HepG2 (cell line): ENCODE results near the gene LGI1. TPM values are rescaled to one million over a fixed set of nuclear protein-coding genes. Genes with fewer than 3 reads are reported as not detected.

Source experiments
- ATAC-seq: fragments of 200-7000 bp; cut with Tn5 transposase; 3 replicates; pipeline ENCODE4 v1.9.1; 2020; ENCODE audit warnings: mild to moderate bottlenecking, moderate library complexity
- BruUV-seq: library from RNA; stranded (reverse); fragments of 400-500 nt; replicated peaks from 2 replicates; lab custom pipeline; 2021; lab: Mats Ljungman, UMichigan
- CTCF ChIA-PET: fragments of 300-600 bp; formaldehyde crosslinking; extraction: SDS; loops from one replicate; lab custom pipeline; 2021; ENCODE audit warnings: low total read pairs, inconsistent platforms, low intra/inter-chr PET ratio; lab: Yijun Ruan, JAX
- POLR2A ChIA-PET: fragments of 350-600 bp; sonication (Branson Sonifier 250); formaldehyde crosslinking; loops from one replicate; lab custom pipeline; 2020; ENCODE audit warnings: antibody characterized with exemption, inconsistent platforms; lab: Yijun Ruan, JAX
- DNase-seq: peaks from one replicate; pipeline ENCODE4 v3.0.0-alpha.2; 2015; ENCODE audit warnings: low spot score
- FAIRE-seq: peaks from 3 replicates; lab custom pipeline; 2011; peaks lifted over from hg19 to GRCh38; lab: Jason Lieb, UNC
- H2AFZ ChIP-seq: one replicate; pipeline ENCODE4 v1.6.1; 2011; ENCODE audit warnings: low read length, inconsistent platforms
- H3K27ac ChIP-seq: fragments of 300-600 bp; 3 replicates; pipeline ENCODE4 v1.8.0; 2011; ENCODE audit warnings: mixed run types, mild to moderate bottlenecking, mixed read lengths, low read length, inconsistent platforms; ENCODE audit not compliant: insufficient read depth; ENCODE audit errors: extremely low read length
- H3K27me3 ChIP-seq, 2 experiments: fragments of 200-600 bp in 1 of 2; 2 replicates in 1 of 2; 3 replicates in 1 of 2; pipeline versions ENCODE4 v1.6.0 to v1.8.0; 2011; ENCODE audit warnings: low read length in 2 of 2, mild to moderate bottlenecking in 2 of 2, moderate library complexity in 2 of 2, inconsistent platforms in 1 of 2; ENCODE audit not compliant: insufficient read depth in 2 of 2, control insufficient read depth in 1 of 2
- H3K36me3 ChIP-seq, 2 experiments: fragments of 200-600 bp in 1 of 2; replicated peaks in 1 of 2; 2 replicates in 1 of 2; 3 replicates in 1 of 2; pipeline versions ENCODE4 v1.5.1 to v1.8.0; 2011; ENCODE audit warnings: low read length in 2 of 2, inconsistent platforms in 1 of 2; ENCODE audit not compliant: insufficient read depth in 2 of 2, control insufficient read depth in 1 of 2
- H3K4me1 ChIP-seq: 2 replicates; pipeline ENCODE4 v1.5.1; 2012; ENCODE audit warnings: low read length, inconsistent platforms; ENCODE audit not compliant: insufficient read depth
- H3K4me2 ChIP-seq: 2 replicates; pipeline ENCODE4 v1.6.0; 2011; ENCODE audit warnings: low read depth, low read length, inconsistent platforms
- H3K4me3 ChIP-seq, 3 experiments: fragments of 200-600 bp in 1 of 3; sonication (generic), shearing (Covaris generic) in 1 of 3; replicated peaks in 1 of 3; 2 replicates each; pipeline ENCODE4 v1.5.1; 2011 to 2016; ENCODE audit warnings: low read length in 3 of 3, inconsistent platforms in 2 of 3, low read depth in 2 of 3, mild to moderate bottlenecking in 2 of 3, control low read depth in 1 of 3, mixed read lengths in 1 of 3; ENCODE audit not compliant: insufficient read depth in 1 of 3
- H3K79me2 ChIP-seq: one replicate; pipeline ENCODE4 v1.6.1; 2011; ENCODE audit warnings: low read length, inconsistent platforms; ENCODE audit not compliant: insufficient read depth
- H3K9ac ChIP-seq: 2 replicates; pipeline ENCODE4 v1.6.0; 2011; ENCODE audit warnings: mild to moderate bottlenecking, low read depth, low read length, inconsistent platforms; ENCODE audit not compliant: insufficient read depth
- H3K9me3 ChIP-seq: 2 replicates; pipeline ENCODE4 v1.5.1; 2012; ENCODE audit warnings: mild to moderate bottlenecking, low read length
- H4K20me1 ChIP-seq: 2 replicates; pipeline ENCODE4 v1.6.0; 2011; ENCODE audit warnings: inconsistent platforms, mild to moderate bottlenecking, low read length, moderate library complexity; ENCODE audit not compliant: insufficient read depth
- ELF1 ChIP-seq: sonication (generic); formaldehyde crosslinking; IDR thresholded peaks from 2 replicates; pipeline ENCODE4 v1.4.0; 2020; ENCODE audit warnings: missing genetic modification reagents
- MED8 ChIP-seq: sonication (generic); formaldehyde crosslinking; IDR thresholded peaks from 2 replicates; pipeline ENCODE4 v1.8.1; 2023; ENCODE audit warnings: mild to moderate bottlenecking, missing genetic modification reagents; ENCODE audit not compliant: insufficient replicate concordance
- NFE2L1 ChIP-seq: sonication (generic); formaldehyde crosslinking; IDR thresholded peaks from 2 replicates; pipeline ENCODE4 v1.4.0; 2020; ENCODE audit warnings: missing genetic modification reagents, mild to moderate bottlenecking, borderline replicate concordance
- POLR2A ChIP-seq, 2 experiments: IDR thresholded peaks; 2 replicates each; pipeline ENCODE4 v1.6.1; 2011; ENCODE audit warnings: low read depth in 2 of 2, low read length in 2 of 2, mild to moderate bottlenecking in 1 of 2, moderate library complexity in 1 of 2; ENCODE audit not compliant: insufficient read depth in 1 of 2
- SRSF9 ChIP-seq: fragments of 200-400 bp; formaldehyde crosslinking; IDR thresholded peaks from 2 replicates; pipeline ENCODE4 v1.6.1; 2018; ENCODE audit warnings: borderline replicate concordance, mild to moderate bottlenecking, low read depth, low read length; ENCODE audit not compliant: insufficient read depth, poor library complexity, severe bottlenecking
- XRCC5 ChIP-seq: fragments of 200-400 bp; formaldehyde crosslinking; optimal IDR thresholded peaks from 2 replicates; pipeline ENCODE3; 2017; ENCODE audit warnings: mild to moderate bottlenecking, low read length
- ZEB1 ChIP-seq: IDR thresholded peaks from 2 replicates; pipeline ENCODE4 v1.6.1; 2012; ENCODE audit warnings: mild to moderate bottlenecking, low read depth, inconsistent platforms; ENCODE audit not compliant: insufficient replicate concordance
- ZNF432 ChIP-seq: sonication (generic); formaldehyde crosslinking; IDR thresholded peaks from 2 replicates; pipeline ENCODE4 v1.5.0; 2020; ENCODE audit warnings: missing genetic modification reagents, mild to moderate bottlenecking, borderline replicate concordance
- ZNF607 ChIP-seq: sonication (generic); formaldehyde crosslinking; IDR thresholded peaks from 2 replicates; pipeline ENCODE4 v1.5.1; 2020; ENCODE audit warnings: missing genetic modification reagents, mild to moderate bottlenecking, borderline replicate concordance
- ZSCAN30 ChIP-seq: sonication (generic); formaldehyde crosslinking; IDR thresholded peaks from 2 replicates; pipeline ENCODE4 v1.5.0; 2020; ENCODE audit warnings: mild to moderate bottlenecking, missing genetic modification reagents
- WGBS: methylation state at CpG from one replicate; pipeline ENCODE4 v1.1.6; 2017; ENCODE audit warnings: low lambda C conversion rate; 5-methylcytosine and 5-hydroxymethylcytosine counted together
- in situ Hi-C: cut with HindIII; loops from 2 replicates; pipeline ENCODE4 v1.10.0; 2017; ENCODE audit warnings: low pct_unique_long_range_greater_than_20kb; ENCODE audit not compliant: extremely low pct_ligation_motif_present
- intact Hi-C: fragments of 100-400 bp; cut with micrococcal nuclease; formaldehyde crosslinking; loops from one replicate; pipeline ENCODE4 v1.10.0; 2022; ENCODE audit not compliant: unreplicated experiment
- polyA plus RNA-seq, 8 experiments: library from polyadenylated mRNA; depleted of rRNA in 3 of 8; stranded (reverse) in 7 of 8; unstranded in 1 of 8; fragments of >200 nt; fragmentation: Illumina TruSeq in 4 of 8; extraction: Trizol in 4 of 8; gene quantifications; 2 replicates each; pipeline versions ENCODE4 v1.2.1 to v1.2.3, GENCODE V29; 2011 to 2016; ENCODE audit warnings: low read depth in 4 of 8, missing spikeins in 1 of 8, mixed read lengths in 1 of 8; ENCODE audit not compliant: insufficient read depth in 1 of 8
- total RNA-seq, 5 experiments: library from RNA; depleted of rRNA; stranded (reverse); fragments of >200 nt; fragmentation: Illumina TruSeq; extraction: Trizol; gene quantifications; 2 replicates each; pipeline ENCODE4 v1.2.3, GENCODE V29; 2016; ENCODE audit warnings: low read depth in 1 of 5
- TF ChIP-seq, protein P1 (sequence below): sonication (generic); formaldehyde crosslinking; IDR thresholded peaks from 2 replicates; pipeline ENCODE4 v1.9.0; 2021; ENCODE audit warnings: missing genetic modification reagents, mild to moderate bottlenecking, borderline replicate concordance
- TF ChIP-seq, protein P2 (sequence below): IDR thresholded peaks from 2 replicates; pipeline ENCODE4 v1.6.1; 2018; ENCODE audit warnings: missing genetic modification reagents, mild to moderate bottlenecking, missing compliant biosample characterization
- TF ChIP-seq, protein P3 (sequence below): sonication (generic); formaldehyde crosslinking; conservative IDR thresholded peaks from 2 replicates; pipeline ENCODE4 v1.4.0; 2020; ENCODE audit warnings: missing genetic modification reagents
- TF ChIP-seq, protein P4 (sequence below): sonication (generic); formaldehyde crosslinking; IDR thresholded peaks from 2 replicates; pipeline ENCODE4 v1.5.0; 2020; ENCODE audit warnings: mild to moderate bottlenecking, missing genetic modification reagents

LGI1 gene
- total and polyA plus RNA-seq, 2 of the 13 experiments (the other 11 are each of a cell fraction or from before 2014, with no cell fraction given), result not detected

DNA sequence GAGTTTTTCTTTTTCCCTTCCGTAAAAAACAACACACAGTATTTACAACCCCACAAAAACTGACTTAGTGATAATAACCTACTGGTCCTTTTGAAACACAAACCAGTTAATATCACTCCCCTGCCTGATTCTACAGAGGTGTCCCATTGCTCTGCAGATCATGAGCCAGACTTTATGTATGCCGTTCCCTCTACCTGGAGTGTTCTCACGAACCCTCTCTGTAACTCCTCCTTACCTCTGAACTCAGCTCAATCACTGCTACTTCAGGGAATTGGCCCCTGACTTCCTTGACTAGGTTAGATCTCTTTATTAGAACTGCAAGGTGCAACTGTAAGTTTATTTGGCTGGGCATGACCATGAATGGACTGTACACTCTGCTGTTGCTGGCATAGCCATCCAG is 1.6 kb upstream of the LGI1 start:
- DNase-seq (no peak), ATAC-seq (no peak), FAIRE-seq (no peak)
- peaks cover 0 to 43% of the 10 kb centered on the region in 2 experiments; a peak in 4 of 5 replicates for H3K27me3 ChIP-seq
- in situ Hi-C loops (no loop called here), intact Hi-C loops (no loop called here)
- no peaks in the 10 kb centered on the region for H3K4me1 ChIP-seq
- no peak overlapping the region for H3K4me3 ChIP-seq
- H2AFZ ChIP-seq, result no peak overlapping the region
- H3K79me2 ChIP-seq, result no peaks in the 10 kb centered on the region
- 12% methylated on average over 3 of the region's 3 CpGs for WGBS
- H3K9me3 ChIP-seq, result no peaks in the 10 kb centered on the region
- no TSS peak for BruUV-seq
- H3K9ac ChIP-seq, result no peak overlapping the region
- H3K4me2 ChIP-seq, result no peak overlapping the region
- no peak overlapping the region for H3K27ac ChIP-seq
- ChIA-PET CTCF (no interaction called here), POLR2A (no interaction called here)
- no peaks in the 10 kb centered on the region for H4K20me1 ChIP-seq
- H3K36me3 ChIP-seq, result no peaks in the 10 kb centered on the region
- TF ChIP-seq ELF1 (CRISPR knock-in tag) (no peak), XRCC5 (no peak), ZNF607 (CRISPR knock-in tag) (no peak), NFE2L1 (CRISPR knock-in tag) (no peak), SRSF9 (no peak), MED8 (CRISPR knock-in tag) (no peak), POLR2A (IDR thresholded peaks at IDR 0.05; ENCODE audit: insufficient read depth in 1 of 2, low read depth in 2 of 2, low read length in 2 of 2) (no peak), ZSCAN30 (no peak), ZNF432 (CRISPR knock-in tag) (no peak), ZEB1 (no peak)
- TF ChIP-seq, protein P1, sequence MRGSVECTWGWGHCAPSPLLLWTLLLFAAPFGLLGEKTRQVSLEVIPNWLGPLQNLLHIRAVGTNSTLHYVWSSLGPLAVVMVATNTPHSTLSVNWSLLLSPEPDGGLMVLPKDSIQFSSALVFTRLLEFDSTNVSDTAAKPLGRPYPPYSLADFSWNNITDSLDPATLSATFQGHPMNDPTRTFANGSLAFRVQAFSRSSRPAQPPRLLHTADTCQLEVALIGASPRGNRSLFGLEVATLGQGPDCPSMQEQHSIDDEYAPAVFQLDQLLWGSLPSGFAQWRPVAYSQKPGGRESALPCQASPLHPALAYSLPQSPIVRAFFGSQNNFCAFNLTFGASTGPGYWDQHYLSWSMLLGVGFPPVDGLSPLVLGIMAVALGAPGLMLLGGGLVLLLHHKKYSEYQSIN, result no peak
- TF ChIP-seq, protein P2, sequence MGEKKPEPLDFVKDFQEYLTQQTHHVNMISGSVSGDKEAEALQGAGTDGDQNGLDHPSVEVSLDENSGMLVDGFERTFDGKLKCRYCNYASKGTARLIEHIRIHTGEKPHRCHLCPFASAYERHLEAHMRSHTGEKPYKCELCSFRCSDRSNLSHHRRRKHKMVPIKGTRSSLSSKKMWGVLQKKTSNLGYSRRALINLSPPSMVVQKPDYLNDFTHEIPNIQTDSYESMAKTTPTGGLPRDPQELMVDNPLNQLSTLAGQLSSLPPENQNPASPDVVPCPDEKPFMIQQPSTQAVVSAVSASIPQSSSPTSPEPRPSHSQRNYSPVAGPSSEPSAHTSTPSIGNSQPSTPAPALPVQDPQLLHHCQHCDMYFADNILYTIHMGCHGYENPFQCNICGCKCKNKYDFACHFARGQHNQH (CRISPR knock-in tag), result no peak
- TF ChIP-seq, protein P3, sequence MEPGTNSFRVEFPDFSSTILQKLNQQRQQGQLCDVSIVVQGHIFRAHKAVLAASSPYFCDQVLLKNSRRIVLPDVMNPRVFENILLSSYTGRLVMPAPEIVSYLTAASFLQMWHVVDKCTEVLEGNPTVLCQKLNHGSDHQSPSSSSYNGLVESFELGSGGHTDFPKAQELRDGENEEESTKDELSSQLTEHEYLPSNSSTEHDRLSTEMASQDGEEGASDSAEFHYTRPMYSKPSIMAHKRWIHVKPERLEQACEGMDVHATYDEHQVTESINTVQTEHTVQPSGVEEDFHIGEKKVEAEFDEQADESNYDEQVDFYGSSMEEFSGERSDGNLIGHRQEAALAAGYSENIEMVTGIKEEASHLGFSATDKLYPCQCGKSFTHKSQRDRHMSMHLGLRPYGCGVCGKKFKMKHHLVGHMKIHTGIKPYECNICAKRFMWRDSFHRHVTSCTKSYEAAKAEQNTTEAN (CRISPR knock-in tag), result no peak
- TF ChIP-seq, protein P4, sequence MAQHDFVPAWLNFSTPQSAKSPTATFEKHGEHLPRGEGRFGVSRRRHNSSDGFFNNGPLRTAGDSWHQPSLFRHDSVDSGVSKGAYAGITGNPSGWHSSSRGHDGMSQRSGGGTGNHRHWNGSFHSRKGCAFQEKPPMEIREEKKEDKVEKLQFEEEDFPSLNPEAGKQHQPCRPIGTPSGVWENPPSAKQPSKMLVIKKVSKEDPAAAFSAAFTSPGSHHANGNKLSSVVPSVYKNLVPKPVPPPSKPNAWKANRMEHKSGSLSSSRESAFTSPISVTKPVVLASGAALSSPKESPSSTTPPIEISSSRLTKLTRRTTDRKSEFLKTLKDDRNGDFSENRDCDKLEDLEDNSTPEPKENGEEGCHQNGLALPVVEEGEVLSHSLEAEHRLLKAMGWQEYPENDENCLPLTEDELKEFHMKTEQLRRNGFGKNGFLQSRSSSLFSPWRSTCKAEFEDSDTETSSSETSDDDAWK (CRISPR knock-in tag), result no peak
